ENCODE results near the gene LARP4B.

LARP4B gene

GRCh38 chr10:824497-824896 lies 107.0 kb downstream of the LARP4B start:
- Histone ChIP-seq H3K4me1 (peaks cover 36% of the 10 kb centered on the region), H3K36me3 (peaks cover 100% of the 10 kb centered on the region), H4K20me1 (peaks cover 100% of the 10 kb centered on the region), H3K9me3 (no peaks in the 10 kb centered on the region), H3K9ac (no peak overlapping the region), H3K4me2 (no peak overlapping the region), H3K27me3 (no peaks in the 10 kb centered on the region), H3K27ac (no peak overlapping the region), H3K4me3 (no peak overlapping the region)
- no peak for TF ChIP-seq Cebpa-rat (IDR thresholded peaks at IDR 0.05)

- TF ChIP-seq Cebpa-rat (IDR thresholded peaks at IDR 0.05), result no peak
- Histone ChIP-seq H4K20me1 (peaks cover 97% of the 10 kb centered on the region), H3K4me2 (peak overlapping the region; percentile 95), H3K36me3 (peaks cover 100% of the 10 kb centered on the region), H3K27ac (peak overlapping the region; percentile 65), H3K9me3 (no peaks in the 10 kb centered on the region), H3K4me3 (peak overlapping the region; percentile 50), H3K9ac (0 out of 2 replicates have a peak overlapping the region, but pooled peaks have one; percentile 40), H3K27me3 (no peaks in the 10 kb centered on the region), H3K4me1 (peaks cover 36% of the 10 kb centered on the region)
Measured at GRCh38 chr10:822661-823367, 108.7 kb downstream of the LARP4B start.

GRCh38 chr10:822197-822596 lies 109.3 kb downstream of the LARP4B start:
- H3K9me3 ChIP-seq, result no peaks in the 10 kb centered on the region
- TF ChIP-seq Cebpa-rat (IDR thresholded peaks at IDR 0.05), result no peak

GRCh38 chr10:821322-821721 lies 110.2 kb downstream of the LARP4B start:
- TF ChIP-seq Cebpa-rat (IDR thresholded peaks at IDR 0.05), result no peak
- peaks cover 36% of the 10 kb centered on the region for H3K4me1 ChIP-seq
- H3K27ac ChIP-seq, result no peak overlapping the region
- no peak overlapping the region for H3K9ac ChIP-seq
- no peaks in the 10 kb centered on the region for H3K9me3 ChIP-seq
- H4K20me1 ChIP-seq, result peaks cover 94% of the 10 kb centered on the region
- H3K4me2 ChIP-seq, result peak overlapping the region; percentile 95
- peaks cover 100% of the 10 kb centered on the region for H3K36me3 ChIP-seq
- H3K4me3 ChIP-seq, result no peak overlapping the region
- no peaks in the 10 kb centered on the region for H3K27me3 ChIP-seq

More at GRCh38 chr10:822197-822596, 109.3 kb downstream of the LARP4B start:
- peaks cover 36% of the 10 kb centered on the region for H3K4me1 ChIP-seq
- peaks cover 96% of the 10 kb centered on the region for H4K20me1 ChIP-seq
- H3K36me3 ChIP-seq, result peaks cover 100% of the 10 kb centered on the region
- H3K4me2 ChIP-seq, result peak overlapping the region; percentile 95
- no peaks in the 10 kb centered on the region for H3K27me3 ChIP-seq
- H3K4me3 ChIP-seq, result no peak overlapping the region; the same call in 1 of the 2 replicates
- H3K9ac ChIP-seq, result no peak overlapping the region
- peak overlapping the region; percentile 65; the same call in 1 of the 2 replicates for H3K27ac ChIP-seq

GRCh38 chr10:819816-820215 lies 111.7 kb downstream of the LARP4B start:
- no peak overlapping the region for H3K9ac ChIP-seq
- no peak overlapping the region for H3K4me2 ChIP-seq
- H3K36me3 ChIP-seq, result peaks cover 100% of the 10 kb centered on the region
- peaks cover 94% of the 10 kb centered on the region for H4K20me1 ChIP-seq
- no peaks in the 10 kb centered on the region for H3K9me3 ChIP-seq
- TF ChIP-seq Cebpa-rat (IDR thresholded peaks at IDR 0.05), result no peak
- no peaks in the 10 kb centered on the region for H3K27me3 ChIP-seq
- no peak overlapping the region for H3K27ac ChIP-seq
- H3K4me1 ChIP-seq, result peaks cover 36% of the 10 kb centered on the region
- H3K4me3 ChIP-seq, result no peak overlapping the region

GRCh38 chr10:819326-819725 lies 112.2 kb downstream of the LARP4B start:
- H3K9me3 ChIP-seq, result no peaks in the 10 kb centered on the region
- H3K4me2 ChIP-seq, result no peak overlapping the region
- H3K36me3 ChIP-seq, result peaks cover 100% of the 10 kb centered on the region
- H3K4me1 ChIP-seq, result peaks cover 33% of the 10 kb centered on the region
- no peak overlapping the region for H3K27ac ChIP-seq
- no peak overlapping the region for H3K9ac ChIP-seq
- no peak for TF ChIP-seq Cebpa-rat (IDR thresholded peaks at IDR 0.05)
- no peak overlapping the region for H3K4me3 ChIP-seq
- no peaks in the 10 kb centered on the region for H3K27me3 ChIP-seq
- peaks cover 94% of the 10 kb centered on the region for H4K20me1 ChIP-seq

- no peak overlapping the region for H3K9ac ChIP-seq
- no peaks in the 10 kb centered on the region for H3K9me3 ChIP-seq
- H3K4me3 ChIP-seq, result no peak overlapping the region
- H3K36me3 ChIP-seq, result peaks cover 100% of the 10 kb centered on the region
- no peaks in the 10 kb centered on the region for H3K27me3 ChIP-seq
- no peak overlapping the region for H3K4me2 ChIP-seq
- peaks cover 92% of the 10 kb centered on the region for H4K20me1 ChIP-seq
- H3K4me1 ChIP-seq, result peaks cover 26% of the 10 kb centered on the region
- no peak overlapping the region for H3K27ac ChIP-seq
- no peak for TF ChIP-seq Cebpa-rat (IDR thresholded peaks at IDR 0.05)
Measured at GRCh38 chr10:818526-819220, 112.8 kb downstream of the LARP4B start.

GRCh38 chr10:818010-818409 lies 113.5 kb downstream of the LARP4B start:
- Histone ChIP-seq H3K4me2 (no peak overlapping the region), H3K9ac (no peak overlapping the region), H3K36me3 (peaks cover 100% of the 10 kb centered on the region), H3K4me3 (no peak overlapping the region), H3K27ac (no peak overlapping the region), H3K4me1 (peaks cover 25% of the 10 kb centered on the region), H4K20me1 (peaks cover 90% of the 10 kb centered on the region), H3K9me3 (no peaks in the 10 kb centered on the region), H3K27me3 (no peaks in the 10 kb centered on the region)
- no peak for TF ChIP-seq Cebpa-rat (IDR thresholded peaks at IDR 0.05)

GRCh38 chr10:817371-817770 lies 114.1 kb downstream of the LARP4B start:
- H3K9me3 ChIP-seq, result no peaks in the 10 kb centered on the region
- H4K20me1 ChIP-seq, result peaks cover 90% of the 10 kb centered on the region
- H3K9ac ChIP-seq, result no peak overlapping the region
- H3K36me3 ChIP-seq, result peaks cover 100% of the 10 kb centered on the region
- H3K4me1 ChIP-seq, result peaks cover 22% of the 10 kb centered on the region
- H3K27me3 ChIP-seq, result no peaks in the 10 kb centered on the region
- TF ChIP-seq Cebpa-rat (IDR thresholded peaks at IDR 0.05), result no peak
- no peak overlapping the region for H3K27ac ChIP-seq
- no peak overlapping the region for H3K4me3 ChIP-seq
- no peak overlapping the region for H3K4me2 ChIP-seq

- Histone ChIP-seq H4K20me1 (peaks cover 89% of the 10 kb centered on the region), H3K4me3 (no peak overlapping the region), H3K9me3 (no peaks in the 10 kb centered on the region), H3K27me3 (no peaks in the 10 kb centered on the region), H3K27ac (no peak overlapping the region), H3K36me3 (peaks cover 100% of the 10 kb centered on the region), H3K9ac (no peak overlapping the region), H3K4me1 (peaks cover 18% of the 10 kb centered on the region), H3K4me2 (no peak overlapping the region)
- no peak for TF ChIP-seq Cebpa-rat (IDR thresholded peaks at IDR 0.05)
Measured at GRCh38 chr10:816958-817357, 114.5 kb downstream of the LARP4B start.
